Stimulated activated CD4-positive, alpha-beta T cell treated with anti-CD3 and anti-CD28 coated beads, TNF-alpha, amount 100 ng/mL, for 48 hours (primary cell): ENCODE results near the gene HHAT.

Experiments
- DNase-seq, 3 donors: peaks; one replicate each; pipeline ENCODE4 v3.0.0-alpha.2; 2020; ENCODE audit warnings: low read depth in 3 of 3

The HHAT gene

DNA sequence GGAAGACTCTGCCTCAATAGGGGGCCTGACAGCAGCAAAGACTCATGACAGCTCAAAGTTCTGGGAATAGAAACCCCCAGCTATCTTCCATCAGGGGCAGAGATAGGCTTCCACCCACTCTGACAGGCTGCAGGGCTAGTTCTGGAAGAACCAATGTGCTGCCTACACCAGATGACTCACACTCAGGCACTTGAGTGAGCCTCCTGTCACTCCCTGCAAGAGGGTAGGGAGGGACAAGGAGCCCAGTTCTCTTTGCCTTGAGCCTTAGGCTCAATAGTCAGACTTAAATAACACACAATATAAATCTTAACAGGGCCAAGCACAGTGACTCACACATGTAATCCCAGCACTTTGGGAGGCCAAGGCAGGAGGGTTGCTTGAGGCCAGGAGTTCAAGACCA lies 386.4 kb downstream of the HHAT start:
- no peak for DNase-seq

DNA sequence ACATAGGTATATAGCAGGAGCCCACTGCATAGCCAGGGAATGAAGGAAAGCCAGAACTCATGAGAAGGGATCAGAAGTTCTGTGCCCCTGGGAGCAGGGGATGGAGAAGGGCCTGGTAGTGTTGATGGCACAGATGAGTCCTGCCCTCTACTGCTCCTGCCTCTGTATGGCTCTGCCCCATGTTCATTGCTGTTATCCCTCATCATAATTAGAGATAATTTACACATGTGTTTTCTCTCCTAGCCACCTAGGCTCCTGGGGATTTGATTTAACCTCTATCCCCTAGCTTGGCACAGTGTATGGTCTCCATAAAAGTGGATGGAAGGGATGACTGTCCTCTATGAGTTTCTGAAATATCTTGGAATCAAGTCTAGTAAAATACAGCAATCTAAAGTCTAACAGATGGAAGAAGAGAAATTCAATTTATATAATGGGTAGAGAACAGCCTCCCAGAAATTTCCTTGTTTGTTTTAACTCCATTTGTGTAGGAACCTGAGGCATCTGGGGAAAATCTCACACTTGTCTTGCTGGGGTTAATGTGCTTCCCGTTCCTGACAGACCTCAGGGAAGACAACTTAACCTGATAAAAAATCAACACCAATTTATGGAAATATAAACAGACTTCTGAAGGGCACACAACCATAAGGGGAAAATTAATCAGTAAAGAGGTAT lies 393.8 kb downstream of the HHAT start:
- no peak for DNase-seq

- DNase-seq: no peak
Observed at GRCh38 chr1:210723646-210724045, 394.9 kb downstream of the HHAT start.

DNA sequence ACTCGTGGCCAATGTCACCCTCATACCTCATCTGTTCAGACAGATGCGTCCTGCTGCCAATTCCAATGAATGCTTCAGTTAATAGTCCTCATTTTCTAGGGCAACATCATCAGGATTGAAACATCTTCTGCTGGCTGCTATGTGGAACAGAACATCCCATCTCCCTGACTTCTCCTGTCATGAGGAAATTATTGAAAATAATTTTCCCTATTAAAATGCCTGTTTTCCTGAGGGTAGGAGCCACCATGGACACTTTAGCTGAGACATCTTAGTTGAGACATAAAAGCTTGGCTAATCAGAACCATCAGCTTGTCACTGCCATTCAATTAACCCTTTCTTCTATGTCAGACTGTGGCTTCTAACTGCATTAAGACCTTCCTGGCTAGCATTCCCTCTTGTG lies 396.1 kb downstream of the HHAT start:
- no peak for DNase-seq
